Body of pancreas (tissue), 4 donors: ENCODE results near the gene BBOF1.

Experiments used
- POLR2A ChIP-seq, 3 donors: fragments of 450-650 bp; IDR thresholded peaks; one replicate each; pipeline ENCODE4 v1.6.1; 2016; ENCODE audit warnings: antibody characterized with exemption in 3 of 3, mild to moderate bottlenecking in 2 of 3
- TF ChIP-seq, protein P1 (sequence below), 7 experiments: fragments of 450-650 bp in 4 of 7; fragments of 200-600 bp in 3 of 7; sonication (generic) in 3 of 7; IDR thresholded peaks; one replicate each; pipeline ENCODE4 v1.5.1; 2016 to 2019; ENCODE audit warnings: antibody characterized with exemption in 7 of 7

DNA sequence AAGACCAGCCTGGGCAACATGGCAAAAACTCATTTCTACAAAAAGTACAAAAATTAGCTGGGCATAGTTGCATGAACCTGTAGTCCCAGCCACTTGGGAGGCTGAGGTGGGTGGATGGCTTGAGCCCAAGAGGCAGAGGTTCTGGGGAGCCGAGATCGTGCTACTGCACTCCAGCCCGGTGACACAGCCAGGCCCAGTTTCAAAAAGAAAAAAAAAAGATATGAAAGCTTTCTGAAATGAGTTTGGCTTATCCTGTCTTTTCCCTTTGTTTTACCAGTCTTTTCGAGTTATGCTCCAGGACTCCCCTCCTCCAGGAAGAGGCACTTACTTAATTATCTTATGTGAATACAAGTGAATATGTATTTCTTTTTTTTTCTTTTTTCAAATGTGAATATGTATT lies 3.2 kb downstream of the BBOF1 start:
- TF ChIP-seq, protein P1, sequence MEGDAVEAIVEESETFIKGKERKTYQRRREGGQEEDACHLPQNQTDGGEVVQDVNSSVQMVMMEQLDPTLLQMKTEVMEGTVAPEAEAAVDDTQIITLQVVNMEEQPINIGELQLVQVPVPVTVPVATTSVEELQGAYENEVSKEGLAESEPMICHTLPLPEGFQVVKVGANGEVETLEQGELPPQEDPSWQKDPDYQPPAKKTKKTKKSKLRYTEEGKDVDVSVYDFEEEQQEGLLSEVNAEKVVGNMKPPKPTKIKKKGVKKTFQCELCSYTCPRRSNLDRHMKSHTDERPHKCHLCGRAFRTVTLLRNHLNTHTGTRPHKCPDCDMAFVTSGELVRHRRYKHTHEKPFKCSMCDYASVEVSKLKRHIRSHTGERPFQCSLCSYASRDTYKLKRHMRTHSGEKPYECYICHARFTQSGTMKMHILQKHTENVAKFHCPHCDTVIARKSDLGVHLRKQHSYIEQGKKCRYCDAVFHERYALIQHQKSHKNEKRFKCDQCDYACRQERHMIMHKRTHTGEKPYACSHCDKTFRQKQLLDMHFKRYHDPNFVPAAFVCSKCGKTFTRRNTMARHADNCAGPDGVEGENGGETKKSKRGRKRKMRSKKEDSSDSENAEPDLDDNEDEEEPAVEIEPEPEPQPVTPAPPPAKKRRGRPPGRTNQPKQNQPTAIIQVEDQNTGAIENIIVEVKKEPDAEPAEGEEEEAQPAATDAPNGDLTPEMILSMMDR (IDR thresholded peaks at IDR 0.05) = no peak
- no peak for TF ChIP-seq POLR2A (IDR thresholded peaks at IDR 0.05)
